ENCODE data around the gene CDH16. TPM values are rescaled to one million over a fixed set of nuclear protein-coding genes. Genes with fewer than 3 reads are reported as not detected.

CDH16 gene
- total and polyA plus RNA-seq, 2 donors (not counting 1 experiment from before 2014, with no cell fraction given): not detected

- H3K9me3 ChIP-seq (ENCODE audit: control insufficient read depth, insufficient read depth, low read depth, low read length): no peaks in the 10 kb centered on the region
- H3K4me1 ChIP-seq (ENCODE audit: control insufficient read depth, extremely low read depth, insufficient read depth, low read length): peaks cover 28% of the 10 kb centered on the region
- H3K27ac ChIP-seq (ENCODE audit: insufficient read depth, low read length): no peak overlapping the region
- no peak overlapping the region for H3K9ac ChIP-seq (ENCODE audit: insufficient read depth, low read length)
- no peak for TF ChIP-seq EZH2 (IDR thresholded peaks at IDR 0.05; ENCODE audit: low read length, missing control alignments)
- no peak for TF ChIP-seq CTCF (conservative IDR thresholded peaks at IDR 0.05 in 1 of 2, IDR thresholded peaks at IDR 0.05 in 1 of 2; ENCODE audit: low read depth in 1 of 2, low read length in 2 of 2)
- no peaks in the 10 kb centered on the region for H3K27me3 ChIP-seq (ENCODE audit: control insufficient read depth, insufficient read depth, low read length)
- DNase-seq (ENCODE audit: low read depth in 2 of 2): no peak
- H3K79me2 ChIP-seq (ENCODE audit: control insufficient read depth, insufficient read depth, low read length): no peaks in the 10 kb centered on the region
- no peaks in the 10 kb centered on the region for H4K20me1 ChIP-seq (ENCODE audit: control insufficient read depth, extremely low read depth, insufficient read depth, low read length)
- no peak overlapping the region for H3K4me2 ChIP-seq (ENCODE audit: extremely low read depth, insufficient read depth, low read length)
- no peak overlapping the region for H3K4me3 ChIP-seq (replicated peaks in 1 of 4; ENCODE audit: control extremely low read depth in 1 of 4, insufficient read depth in 1 of 4, low read depth in 3 of 4, low read length in 4 of 4)
- H2AFZ ChIP-seq (ENCODE audit: low read length): no peak overlapping the region
- H3K36me3 ChIP-seq (ENCODE audit: control insufficient read depth, insufficient read depth, low read length): no peaks in the 10 kb centered on the region
Observed at GRCh38 chr16:66905633-66906539, 12.8 kb downstream of the CDH16 start.

- DNase-seq (ENCODE audit: low read depth in 2 of 2): peak in 1 of 2 donors; percentile 35
- H3K9me3 ChIP-seq (ENCODE audit: control insufficient read depth, insufficient read depth, low read depth, low read length): no peaks in the 10 kb centered on the region
- peak overlapping the region; percentile 4 for H3K4me2 ChIP-seq (ENCODE audit: extremely low read depth, insufficient read depth, low read length)
- peak overlapping the region; percentile 45 for H2AFZ ChIP-seq (ENCODE audit: low read length)
- TF ChIP-seq CTCF (conservative IDR thresholded peaks at IDR 0.05 in 1 of 2, IDR thresholded peaks at IDR 0.05 in 1 of 2; ENCODE audit: low read depth in 1 of 2, low read length in 2 of 2) (no peak), EZH2 (IDR thresholded peaks at IDR 0.05; ENCODE audit: low read length, missing control alignments) (no peak)
- H4K20me1 ChIP-seq (ENCODE audit: control insufficient read depth, extremely low read depth, insufficient read depth, low read length): no peaks in the 10 kb centered on the region
- peak overlapping the region; percentile 56 for H3K27ac ChIP-seq (ENCODE audit: insufficient read depth, low read length)
- no peaks in the 10 kb centered on the region for H3K27me3 ChIP-seq (ENCODE audit: control insufficient read depth, insufficient read depth, low read length)
- peaks cover 35% of the 10 kb centered on the region for H3K4me1 ChIP-seq (ENCODE audit: control insufficient read depth, extremely low read depth, insufficient read depth, low read length)
- no peaks in the 10 kb centered on the region for H3K79me2 ChIP-seq (ENCODE audit: control insufficient read depth, insufficient read depth, low read length)
- H3K9ac ChIP-seq (ENCODE audit: insufficient read depth, low read length): peak overlapping the region; percentile 45
- no peaks in the 10 kb centered on the region for H3K36me3 ChIP-seq (ENCODE audit: control insufficient read depth, insufficient read depth, low read length)
- H3K4me3 ChIP-seq (replicated peaks in 1 of 4; ENCODE audit: control extremely low read depth in 1 of 4, insufficient read depth in 1 of 4, low read depth in 3 of 4, low read length in 4 of 4): no peak overlapping the region
Observed at GRCh38 chr16:66904846-66905632, 13.6 kb downstream of the CDH16 start.

- Histone ChIP-seq H3K27ac (ENCODE audit: insufficient read depth, low read length) (peak overlapping the region; percentile 56), H3K9ac (ENCODE audit: insufficient read depth, low read length) (no peak overlapping the region), H3K4me3 (replicated peaks in 1 of 4; ENCODE audit: control extremely low read depth in 1 of 4, insufficient read depth in 1 of 4, low read depth in 3 of 4, low read length in 4 of 4) (no peak overlapping the region), H4K20me1 (ENCODE audit: control insufficient read depth, extremely low read depth, insufficient read depth, low read length) (no peaks in the 10 kb centered on the region), H2AFZ (ENCODE audit: low read length) (peak overlapping the region; percentile 45), H3K27me3 (ENCODE audit: control insufficient read depth, insufficient read depth, low read length) (no peaks in the 10 kb centered on the region), H3K4me1 (ENCODE audit: control insufficient read depth, extremely low read depth, insufficient read depth, low read length) (peaks cover 41% of the 10 kb centered on the region), H3K79me2 (ENCODE audit: control insufficient read depth, insufficient read depth, low read length) (no peaks in the 10 kb centered on the region), H3K9me3 (ENCODE audit: control insufficient read depth, insufficient read depth, low read depth, low read length) (no peaks in the 10 kb centered on the region), H3K36me3 (ENCODE audit: control insufficient read depth, insufficient read depth, low read length) (no peaks in the 10 kb centered on the region), H3K4me2 (ENCODE audit: extremely low read depth, insufficient read depth, low read length) (no peak overlapping the region)
- no peak for TF ChIP-seq EZH2 (IDR thresholded peaks at IDR 0.05; ENCODE audit: low read length, missing control alignments)
- no peak for TF ChIP-seq CTCF (conservative IDR thresholded peaks at IDR 0.05 in 1 of 2, IDR thresholded peaks at IDR 0.05 in 1 of 2; ENCODE audit: low read depth in 1 of 2, low read length in 2 of 2)
- DNase-seq (ENCODE audit: low read depth in 2 of 2): no peak
Observed at GRCh38 chr16:66904428-66904845, 14.2 kb downstream of the CDH16 start.

Data from fibroblast of lung (primary cell).